Heart left ventricle (tissue), 13 donors: Measurements from ENCODE around the gene CSF1.

Source experiments
- CTCF ChIP-seq, 12 donors: fragments of 200-600 bp; sonication (generic) in 4 of 12; IDR thresholded peaks; one replicate each; pipeline versions ENCODE4 v1.5.0 to v1.8.0; 2018 to 2022; ENCODE audit warnings: antibody characterized with exemption in 12 of 12, mild to moderate bottlenecking in 5 of 12
- POLR2A ChIP-seq, 2 donors: fragments of 450-650 bp; IDR thresholded peaks; one replicate each; pipeline ENCODE4 v1.6.1; 2017; ENCODE audit warnings: antibody characterized with exemption in 2 of 2, mild to moderate bottlenecking in 2 of 2, moderate library complexity in 2 of 2
- donor health status: ischemic (EF 13 %, LVEDD 7.1; RV severe dilation, severe dysfunction).
- donor health status: DM: no; HTN: yes; CAD: no.
- donor health status: DM: no; HTN: no; CAD: no.
- donor health status: ischemic (EF 25% LVEDD 6.9; RV normal size, moderate dysfunction).
- donor health status: ischemic (EF 25% LVEDD 5.7; RV mildly dilated, moderate dysfunction).
- donor health status: ischemic (EF 35%, LVEDD 5.7; RV mildly dilated, moderate dysfunction).
- donor health status: nonischemic (EF 11% LVEDD 7.7; RV severe dilation, severe dysfunction).
- donor health status: DM: yes; HTN: yes; CAD: no.
- donor health status: PGD.
- donor health status: ischemic (EF 29% LVEDD 5.4; RV normal size, mild dysfunction).
- donor health status: nonischemic (EF 23%, LVEDD 6.1; RV moderate dilation, normal function).

- TF ChIP-seq CTCF (IDR thresholded peaks at IDR 0.05) (no peak), POLR2A (IDR thresholded peaks at IDR 0.05) (no peak)
Measured at GRCh38 chr1:109937738-109938137, 27.1 kb downstream of the CSF1 start.
